Cardiac muscle cell (in vitro differentiated cells and primary cell): ENCODE data around the gene FNDC3B. TPM values are rescaled to one million over a fixed set of nuclear protein-coding genes. Genes with fewer than 3 reads are reported as not detected.
A peak's percentile ranks its signal among the peaks of the same experiment; 100 is the strongest.

Experiments used
- DNase-seq, 2 donors: peaks; one replicate each; pipeline versions ENCODE4 v3.0.0 to v3.0.0-alpha.2; 2010 to 2017; ENCODE audit warnings: low read depth in 1 of 2, low spot score in 1 of 2
- H3K27ac ChIP-seq: fragments of 200-600 bp; sonication (generic); 2 replicates; pipeline ENCODE4 v1.5.1; 2016
- H3K27me3 ChIP-seq: fragments of 200-600 bp; sonication (generic); 2 replicates; pipeline ENCODE4 v1.6.0; 2016; ENCODE audit warnings: control low read depth
- H3K36me3 ChIP-seq: fragments of 200-600 bp; sonication (generic); 2 replicates; pipeline ENCODE4 v1.5.1; 2016; ENCODE audit warnings: control low read depth
- H3K4me1 ChIP-seq: fragments of 200-600 bp; sonication (generic); 2 replicates; pipeline ENCODE4 v1.8.1; 2017; ENCODE audit warnings: low read depth, mild to moderate bottlenecking, mixed run types
- H3K4me3 ChIP-seq: fragments of 200-600 bp; sonication (generic); 2 replicates; pipeline ENCODE4 v1.5.1; 2016; ENCODE audit warnings: mild to moderate bottlenecking
- H3K9me3 ChIP-seq: fragments of 200-600 bp; sonication (generic); 2 replicates; pipeline ENCODE4 v1.5.1; 2017; ENCODE audit warnings: low read depth, mild to moderate bottlenecking, control low read depth
- CTCF ChIP-seq: IDR thresholded peaks from 2 replicates; pipeline ENCODE4 v1.5.1; 2012; ENCODE audit warnings: low read depth, mild to moderate bottlenecking, low read length
- polyA plus RNA-seq: library from polyadenylated mRNA; unstranded; fragments of >200 nt; fragmentation: Nextera tagmentation; extraction: Ambion mirVana; gene quantifications from 2 replicates; pipeline ENCODE4 v1.2.1, GENCODE V29; 2016
- total RNA-seq: library from RNA; depleted of rRNA; stranded (reverse); fragments of >200 nt; gene quantifications from 2 replicates; pipeline ENCODE4 v1.2.3, GENCODE V29; 2016

FNDC3B gene
- total and polyA plus RNA-seq, 2 experiments from 2014 or later: 55.2 to 62.3 TPM

DNA sequence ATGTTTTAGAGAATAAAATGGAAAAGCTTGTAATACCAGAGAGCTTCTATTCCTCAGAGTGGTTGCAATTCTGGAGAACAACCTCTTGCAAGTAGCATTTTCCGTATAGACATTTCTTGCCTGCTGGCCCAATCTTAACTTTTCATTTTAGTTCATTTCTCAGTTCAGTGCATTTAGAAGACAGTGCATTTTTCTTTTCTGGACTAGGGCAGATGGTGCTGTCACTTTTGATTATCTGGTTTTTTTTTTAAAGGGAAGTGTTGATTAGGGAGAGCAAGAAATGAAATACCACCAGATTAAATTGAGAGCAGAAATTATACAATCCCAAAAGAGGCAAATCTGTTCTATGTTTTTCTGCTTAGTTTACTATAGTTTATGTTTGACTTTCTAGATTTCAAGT, 236.2 kb downstream of the FNDC3B start:
- no peak overlapping the region for H3K27ac ChIP-seq
- no peak overlapping the region for H3K4me3 ChIP-seq
- no peaks in the 10 kb centered on the region for H3K9me3 ChIP-seq
- peaks cover 3% of the 10 kb centered on the region for H3K36me3 ChIP-seq
- no peak for TF ChIP-seq CTCF
- no peaks in the 10 kb centered on the region for H3K27me3 ChIP-seq
- peaks cover 28% of the 10 kb centered on the region for H3K4me1 ChIP-seq
- no peak for DNase-seq

DNA sequence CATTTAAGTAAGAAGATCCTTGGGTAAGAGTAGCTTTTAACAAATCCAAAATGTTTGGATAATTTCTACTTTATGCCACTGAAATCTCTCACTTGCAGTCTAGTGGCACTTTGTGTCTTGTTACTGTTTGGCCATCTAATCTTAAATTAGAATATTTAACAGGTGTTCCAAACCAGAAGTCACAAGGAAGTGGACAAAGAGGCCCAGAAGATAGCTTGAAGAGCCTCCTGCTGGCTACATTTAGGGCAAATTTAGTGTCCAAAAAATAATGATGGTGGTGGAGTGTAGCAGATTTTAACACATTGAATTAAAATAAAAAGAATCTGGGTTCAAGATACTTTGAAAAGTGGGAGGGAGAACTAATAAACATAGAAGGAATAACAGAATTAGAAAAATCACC, 236.7 kb downstream of the FNDC3B start:
- no peak overlapping the region for H3K4me3 ChIP-seq
- no peaks in the 10 kb centered on the region for H3K9me3 ChIP-seq
- H3K27ac ChIP-seq: no peak overlapping the region
- no peak for TF ChIP-seq CTCF
- H3K36me3 ChIP-seq: peaks cover 3% of the 10 kb centered on the region
- no peaks in the 10 kb centered on the region for H3K27me3 ChIP-seq
- no peak for DNase-seq
- peaks cover 31% of the 10 kb centered on the region for H3K4me1 ChIP-seq

DNA sequence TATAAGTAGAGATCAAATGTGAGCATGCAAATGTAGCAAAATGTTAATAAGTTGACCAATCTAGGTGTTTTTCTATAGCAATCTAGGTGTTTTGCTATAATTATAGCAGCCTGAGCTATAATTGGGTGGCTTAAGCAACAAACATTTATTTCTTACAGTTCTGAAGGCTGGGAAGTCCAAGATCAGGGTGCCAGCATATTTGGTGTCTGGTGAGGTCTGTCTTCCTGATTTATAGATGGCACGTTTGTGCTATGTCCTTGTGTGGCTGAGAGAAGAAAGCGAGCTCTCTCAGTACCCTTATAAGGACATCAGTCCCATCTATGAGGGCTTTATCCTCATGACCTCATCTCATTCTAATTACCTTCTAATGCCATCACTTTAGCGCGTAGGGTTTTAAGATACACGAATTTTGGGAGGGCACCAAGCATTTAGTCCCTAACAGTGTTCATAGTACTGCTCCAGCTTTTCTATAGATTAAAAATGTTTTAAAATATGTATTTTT, 237.8 kb downstream of the FNDC3B start:
- no peak for TF ChIP-seq CTCF
- peak overlapping the region; percentile 47 for H3K27ac ChIP-seq
- no peak overlapping the region for H3K4me3 ChIP-seq
- no peaks in the 10 kb centered on the region for H3K9me3 ChIP-seq
- no peaks in the 10 kb centered on the region for H3K27me3 ChIP-seq
- H3K36me3 ChIP-seq: peaks cover 3% of the 10 kb centered on the region
- H3K4me1 ChIP-seq: peaks cover 31% of the 10 kb centered on the region
- no peak for DNase-seq

GRCh38 chr3:172279191-172279640, 239.8 kb downstream of the FNDC3B start:
- Histone ChIP-seq H3K4me3 (no peak overlapping the region), H3K9me3 (no peaks in the 10 kb centered on the region), H3K27ac (peak overlapping the region; percentile 73), H3K36me3 (peaks cover 3% of the 10 kb centered on the region), H3K4me1 (peaks cover 31% of the 10 kb centered on the region), H3K27me3 (no peaks in the 10 kb centered on the region)
- DNase-seq: no peak
- TF ChIP-seq CTCF: no peak

DNA sequence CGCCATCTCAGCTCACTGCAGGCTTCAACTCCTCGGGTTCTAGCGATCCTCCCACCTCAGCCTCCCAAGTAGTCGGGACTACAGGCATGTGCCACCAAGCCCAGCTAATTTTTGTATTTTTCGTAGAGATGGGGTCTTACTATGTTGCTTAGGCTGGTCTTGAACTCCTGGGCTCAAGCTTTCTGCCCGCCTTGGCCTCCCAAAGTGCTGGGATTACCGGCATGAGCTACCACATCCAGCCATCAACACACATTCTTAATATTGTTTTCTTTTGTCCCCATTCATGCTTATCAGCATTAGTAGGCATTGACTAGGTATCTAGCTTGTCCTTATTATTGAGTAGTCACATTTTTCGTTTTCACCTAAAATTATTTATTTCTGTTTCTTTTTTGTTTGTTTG, 240.6 kb downstream of the FNDC3B start:
- H3K27me3 ChIP-seq: no peaks in the 10 kb centered on the region
- no peak for DNase-seq
- H3K36me3 ChIP-seq: no peaks in the 10 kb centered on the region
- H3K9me3 ChIP-seq: no peaks in the 10 kb centered on the region
- TF ChIP-seq CTCF: no peak
- no peak overlapping the region for H3K4me3 ChIP-seq
- peaks cover 31% of the 10 kb centered on the region for H3K4me1 ChIP-seq
- peak overlapping the region; percentile 73 for H3K27ac ChIP-seq
